HG02623 (cell line): ENCODE data around the gene DGKG.
A peak's percentile ranks its signal among the peaks of the same experiment; 100 is the strongest.

ENCODE experiments used
- ATAC-seq: cut with Tn5 transposase; IDR thresholded peaks from one replicate; pipeline ENCODE4 v1.9.1; 2021; ENCODE audit warnings: moderate library complexity; ENCODE audit not compliant: unreplicated experiment

Gene DGKG

GRCh38 chr3:186361762-186362536, at the start of gene DGKG:
DGKG (minus strand) TSS chr3:186362234; CDS start chr3:186320459, 41,775 bp downstream.
- ATAC-seq, result peak; percentile 47

GRCh38 chr3:186411089-186411488, 49.1 kb upstream of the DGKG start:
- no peak for ATAC-seq

- no peak for ATAC-seq
Measured at GRCh38 chr3:186406669-186407635, 44.9 kb upstream of the DGKG start.

- ATAC-seq, result no peak
Measured at GRCh38 chr3:186401556-186401955, 39.5 kb upstream of the DGKG start.

- no peak for ATAC-seq
Measured at GRCh38 chr3:186400662-186401061, 38.6 kb upstream of the DGKG start.

- no peak for ATAC-seq
Measured at GRCh38 chr3:186400026-186400425, 38.0 kb upstream of the DGKG start.

GRCh38 chr3:186394566-186395217, 32.7 kb upstream of the DGKG start:
- ATAC-seq, result no peak

GRCh38 chr3:186386883-186387560, 25.0 kb upstream of the DGKG start:
- ATAC-seq, result no peak

GRCh38 chr3:186385856-186386602, 24.0 kb upstream of the DGKG start:
- no peak for ATAC-seq

- no peak for ATAC-seq
Measured at GRCh38 chr3:186383026-186383993, 21.3 kb upstream of the DGKG start.

GRCh38 chr3:186382217-186382885, 20.3 kb upstream of the DGKG start:
- ATAC-seq, result no peak

GRCh38 chr3:186381424-186382216, 19.6 kb upstream of the DGKG start:
- no peak for ATAC-seq

- ATAC-seq, result no peak
Measured at GRCh38 chr3:186380622-186381380, 18.8 kb upstream of the DGKG start.

- no peak for ATAC-seq
Measured at GRCh38 chr3:186375443-186375842, 13.4 kb upstream of the DGKG start.

- no peak for ATAC-seq
Measured at GRCh38 chr3:186374376-186374775, 12.3 kb upstream of the DGKG start.

- no peak for ATAC-seq
Measured at GRCh38 chr3:186369217-186369616, 7.2 kb upstream of the DGKG start.

GRCh38 chr3:186368717-186369116, 6.7 kb upstream of the DGKG start:
- ATAC-seq, result no peak
